Osteocyte (in vitro differentiated cells): ENCODE data around the gene SNAP29. TPM values are rescaled to one million over a fixed set of nuclear protein-coding genes. Genes with fewer than 3 reads are reported as not detected.
"Not testable (repeated sequence)": the region's sequence is repeated elsewhere in the genome, so short reads cannot be mapped to it uniquely, and the experiment has no call there.

Experiments
- DNase-seq: peaks from one replicate; pipeline ENCODE4 v3.0.0; 2021; ENCODE audit warnings: mixed read lengths; ENCODE audit not compliant: unreplicated experiment; ENCODE audit errors: extremely low spot score
- H3K27ac Mint-ChIP-seq: one replicate; pipeline ENCODE4 v1.8.0; 2021; ENCODE audit warnings: mild to moderate bottlenecking, mixed read lengths; ENCODE audit not compliant: unreplicated experiment
- H3K27me3 Mint-ChIP-seq: one replicate; pipeline ENCODE4 v1.8.0; 2021; ENCODE audit warnings: mixed read lengths; ENCODE audit not compliant: unreplicated experiment
- H3K36me3 Mint-ChIP-seq: one replicate; pipeline ENCODE4 v1.8.0; 2021; ENCODE audit warnings: mixed read lengths; ENCODE audit not compliant: unreplicated experiment
- H3K4me1 Mint-ChIP-seq: one replicate; pipeline ENCODE4 v1.8.0; 2021; ENCODE audit warnings: mixed read lengths; ENCODE audit not compliant: unreplicated experiment
- H3K4me3 Mint-ChIP-seq: one replicate; pipeline ENCODE4 v1.8.0; 2021; ENCODE audit warnings: mild to moderate bottlenecking, moderate library complexity, mixed read lengths; ENCODE audit not compliant: unreplicated experiment
- H3K9me3 Mint-ChIP-seq: one replicate; pipeline ENCODE4 v1.8.0; 2021; ENCODE audit warnings: mixed read lengths; ENCODE audit not compliant: unreplicated experiment
- CTCF ChIP-seq: fragments of 200-600 bp; sonication (generic); IDR thresholded peaks from 2 replicates; pipeline ENCODE4 v1.5.0; 2021; ENCODE audit warnings: antibody characterized with exemption, mild to moderate bottlenecking, moderate library complexity
- total RNA-seq: library from RNA; stranded (reverse); gene quantifications from 2 replicates; pipeline ENCODE4 v1.2.1, GENCODE V29; 2021

The SNAP29 gene
- total RNA-seq, 1 donor from 2014 or later = 30.0 TPM

DNA sequence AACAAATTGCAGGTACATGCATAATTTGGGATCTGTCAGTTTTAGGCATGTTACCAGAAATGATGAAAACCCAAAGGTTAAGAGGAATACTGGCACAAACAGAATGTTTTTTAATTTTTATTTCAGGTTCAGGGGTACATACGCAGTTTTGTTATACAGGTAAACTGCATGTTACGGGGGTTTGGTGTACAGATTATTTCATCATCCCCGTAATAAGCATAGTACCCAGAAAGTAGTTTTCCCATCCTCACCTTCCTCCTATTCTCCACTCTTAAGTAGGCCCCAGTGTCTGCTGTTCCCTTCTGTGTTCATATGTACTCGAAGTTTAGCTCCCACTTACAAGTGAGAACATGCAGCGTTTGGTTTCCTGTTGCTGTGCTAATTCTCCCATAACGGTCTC is 33.2 kb upstream of the SNAP29 start:
- Mint-ChIP-seq H3K4me3 (no peak overlapping the region), H3K4me1 (no peaks in the 10 kb centered on the region), H3K27me3 (no peaks in the 10 kb centered on the region), H3K27ac (no peak overlapping the region), H3K9me3 (no peaks in the 10 kb centered on the region), H3K36me3 (peaks cover 26% of the 10 kb centered on the region)
- TF ChIP-seq CTCF = no peak
- DNase-seq = no peak

DNA sequence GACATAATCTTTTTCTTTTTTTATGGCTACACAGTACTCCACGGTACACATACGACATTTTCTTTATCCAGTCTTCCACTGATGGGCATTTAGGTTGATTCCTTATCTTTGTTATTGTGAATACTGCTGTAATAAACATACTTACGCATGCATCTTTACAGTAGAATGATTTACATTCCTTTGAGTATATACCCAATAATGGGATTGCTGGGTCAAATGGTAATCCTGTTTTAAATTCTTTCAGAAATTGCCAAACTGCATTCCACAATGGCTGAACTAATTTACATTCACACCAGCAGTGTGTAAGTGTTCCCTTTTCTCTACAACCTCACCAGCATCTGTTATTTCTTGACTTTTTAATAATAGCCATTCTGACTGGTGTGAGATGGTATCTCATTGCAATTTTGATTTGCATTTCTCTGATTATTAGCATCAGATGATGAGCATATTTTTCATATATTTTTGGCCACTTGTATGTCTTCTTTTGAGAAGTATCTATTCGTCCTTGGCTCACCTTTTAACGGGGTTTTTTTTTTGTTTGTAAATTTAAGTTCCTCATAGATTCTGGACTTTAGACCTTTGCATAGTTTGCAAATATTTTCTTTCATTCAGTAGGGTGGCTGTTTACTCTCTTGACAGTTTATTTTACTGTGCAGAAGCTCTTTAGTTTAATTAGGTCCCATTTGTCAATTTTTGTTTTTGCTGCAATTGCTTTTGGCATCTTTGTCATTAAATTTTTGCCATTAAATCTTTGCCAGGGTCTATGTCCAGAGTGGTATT is 32.2 kb upstream of the SNAP29 start:
- not testable (repeated sequence) for H3K4me1 Mint-ChIP-seq

GRCh38 chr22:20829491-20830134 is 29.2 kb upstream of the SNAP29 start:
- H3K27me3 Mint-ChIP-seq = no peaks in the 10 kb centered on the region
- TF ChIP-seq CTCF = no peak
- H3K4me1 Mint-ChIP-seq = no peaks in the 10 kb centered on the region
- no peaks in the 10 kb centered on the region for H3K9me3 Mint-ChIP-seq
- no peak overlapping the region for H3K4me3 Mint-ChIP-seq
- no peak for DNase-seq
- no peak overlapping the region for H3K27ac Mint-ChIP-seq
- peaks cover 45% of the 10 kb centered on the region for H3K36me3 Mint-ChIP-seq

More for the DNA sequence above, 32.2 kb upstream of the SNAP29 start:
- H3K9me3 Mint-ChIP-seq, DNase-seq, H3K4me3 Mint-ChIP-seq, H3K27ac Mint-ChIP-seq, H3K27me3 Mint-ChIP-seq: not testable (repeated sequence)
- H3K36me3 Mint-ChIP-seq = peaks cover 30% of the 10 kb centered on the region

GRCh38 chr22:20833225-20833665 is 25.6 kb upstream of the SNAP29 start:
- Mint-ChIP-seq H3K27ac (no peak overlapping the region), H3K4me3 (no peak overlapping the region), H3K9me3 (no peaks in the 10 kb centered on the region), H3K27me3 (no peaks in the 10 kb centered on the region), H3K36me3 (peaks cover 39% of the 10 kb centered on the region), H3K4me1 (no peaks in the 10 kb centered on the region)
- no peak for TF ChIP-seq CTCF
- no peak for DNase-seq

DNA sequence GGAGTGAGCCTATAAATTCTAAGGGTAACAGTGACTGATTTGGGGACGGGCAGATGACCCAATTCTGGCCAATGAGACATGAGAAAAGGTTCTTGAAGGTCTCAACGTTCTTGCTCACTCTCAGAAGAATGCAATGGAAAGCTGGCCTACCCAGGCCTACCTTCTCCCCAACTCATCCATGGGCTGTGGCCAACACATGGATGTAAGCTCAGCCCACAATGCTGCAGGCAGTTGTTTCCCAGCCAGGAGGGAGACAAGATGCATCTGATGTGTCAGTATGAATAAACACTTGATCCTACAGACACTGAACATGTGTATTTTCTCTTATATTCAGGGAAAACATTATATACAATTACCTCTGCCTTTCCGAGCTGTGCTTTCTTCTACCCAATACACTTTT is 24.6 kb upstream of the SNAP29 start:
- Mint-ChIP-seq H3K27me3 (no peaks in the 10 kb centered on the region), H3K9me3 (no peaks in the 10 kb centered on the region), H3K36me3 (peaks cover 32% of the 10 kb centered on the region), H3K27ac (no peak overlapping the region), H3K4me1 (no peaks in the 10 kb centered on the region), H3K4me3 (no peak overlapping the region)
- no peak for DNase-seq
- TF ChIP-seq CTCF = no peak
